ENCODE results near the gene ITGA1. TPM values are rescaled to one million over a fixed set of nuclear protein-coding genes. Genes with fewer than 3 reads are reported as not detected.
A peak's percentile ranks its signal among the peaks of the same experiment; 100 is the strongest.

The ITGA1 gene
- total RNA-seq, 3 donors from 2014 or later, result 26.2 to 49.2 (median 36.6) TPM

GRCh38 chr5:52909192-52909591 lies 121.5 kb downstream of the ITGA1 start:
- H3K27me3 ChIP-seq, result no peaks in the 10 kb centered on the region
- no peak overlapping the region for H3K4me3 ChIP-seq
- TF ChIP-seq CTCF (IDR thresholded peaks at IDR 0.05) (no peak), POLR2AphosphoS5 (IDR thresholded peaks at IDR 0.05) (no peak), POLR2A (IDR thresholded peaks at IDR 0.05) (no peak)
- H3K36me3 ChIP-seq, result no peaks in the 10 kb centered on the region
- intact Hi-C loops (cut with DNase I; ENCODE audit: low total_unique reads), result loop anchor here (10.0 kb wide), 1 partner anchor 124 kb away; the partner anchor contains the start of genes ITGA1 and PELO
- H3K27ac ChIP-seq, result no peak overlapping the region
- H3K4me1 ChIP-seq, result no peaks in the 10 kb centered on the region
- no peaks in the 10 kb centered on the region for H3K9me3 ChIP-seq
- DNase-seq (ENCODE audit: low spot score in 2 of 2), result no peak

- TF ChIP-seq POLR2AphosphoS5 (IDR thresholded peaks at IDR 0.05) (no peak), POLR2A (IDR thresholded peaks at IDR 0.05) (no peak), CTCF (IDR thresholded peaks at IDR 0.05) (no peak)
- Histone ChIP-seq H3K27ac (peak overlapping the region in 1 of 2 donors; percentile 64), H3K36me3 (no peaks in the 10 kb centered on the region), H3K4me3 (no peak overlapping the region), H3K27me3 (no peaks in the 10 kb centered on the region), H3K9me3 (no peaks in the 10 kb centered on the region), H3K4me1 (no peaks in the 10 kb centered on the region)
- DNase-seq (ENCODE audit: low spot score in 2 of 2), result no peak
- intact Hi-C loops (cut with DNase I; ENCODE audit: low total_unique reads), result no loop called here
Observed at GRCh38 chr5:52910071-52910470, 122.4 kb downstream of the ITGA1 start.

DNA sequence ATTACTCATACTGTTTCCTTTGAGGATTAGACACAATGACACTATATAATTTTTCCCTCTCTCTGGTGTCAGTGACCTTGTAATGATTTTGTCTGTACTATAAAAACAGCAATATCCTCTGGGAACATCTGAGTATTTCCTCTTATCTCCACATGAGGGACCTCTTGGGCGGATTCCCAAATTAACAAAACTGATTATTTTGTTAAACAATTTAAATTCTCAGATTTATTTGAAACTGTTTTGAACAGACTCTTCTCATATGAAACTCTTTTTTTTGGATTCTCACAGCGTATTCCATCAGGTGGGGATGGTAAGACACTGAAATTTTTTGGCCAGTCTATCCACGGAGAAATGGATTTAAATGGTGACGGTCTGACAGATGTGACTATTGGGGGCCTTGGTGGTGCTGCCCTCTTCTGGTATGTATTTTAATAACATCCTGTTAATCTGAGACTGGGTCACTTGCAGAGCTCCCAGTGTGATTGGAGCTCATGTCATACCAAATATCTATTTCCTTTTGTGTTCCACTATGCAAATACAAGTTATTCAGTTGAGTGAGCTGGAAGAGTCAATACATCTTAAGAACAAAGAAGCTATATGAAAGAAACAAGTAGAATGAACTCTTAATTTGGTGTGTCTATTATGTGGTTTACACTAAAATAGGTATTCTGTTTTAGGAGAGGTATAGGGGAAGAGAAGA lies 127.6 kb downstream of the ITGA1 start:
- no peak for DNase-seq (ENCODE audit: low spot score in 2 of 2)
- Histone ChIP-seq H3K36me3 (no peaks in the 10 kb centered on the region), H3K27me3 (no peaks in the 10 kb centered on the region), H3K4me3 (peak overlapping the region in 2 of 3 donors; percentile 20), H3K9me3 (no peaks in the 10 kb centered on the region), H3K27ac (no peak overlapping the region), H3K4me1 (no peaks in the 10 kb centered on the region)
- intact Hi-C loops (cut with DNase I; ENCODE audit: low total_unique reads), result no loop called here
- TF ChIP-seq POLR2AphosphoS5 (IDR thresholded peaks at IDR 0.05) (no peak), CTCF (IDR thresholded peaks at IDR 0.05) (peak; percentile 18 to 75 (median 72)), POLR2A (IDR thresholded peaks at IDR 0.05) (no peak)

GRCh38 chr5:52920929-52921328 lies 133.2 kb downstream of the ITGA1 start:
- Histone ChIP-seq H3K27ac (no peak overlapping the region), H3K4me3 (no peak overlapping the region), H3K36me3 (no peaks in the 10 kb centered on the region), H3K27me3 (no peaks in the 10 kb centered on the region), H3K4me1 (no peaks in the 10 kb centered on the region), H3K9me3 (no peaks in the 10 kb centered on the region)
- TF ChIP-seq POLR2A (IDR thresholded peaks at IDR 0.05) (no peak), POLR2AphosphoS5 (IDR thresholded peaks at IDR 0.05) (no peak), CTCF (IDR thresholded peaks at IDR 0.05) (no peak)
- intact Hi-C loops (cut with DNase I; ENCODE audit: low total_unique reads), result no loop called here
- no peak for DNase-seq (ENCODE audit: low spot score in 2 of 2)

DNA sequence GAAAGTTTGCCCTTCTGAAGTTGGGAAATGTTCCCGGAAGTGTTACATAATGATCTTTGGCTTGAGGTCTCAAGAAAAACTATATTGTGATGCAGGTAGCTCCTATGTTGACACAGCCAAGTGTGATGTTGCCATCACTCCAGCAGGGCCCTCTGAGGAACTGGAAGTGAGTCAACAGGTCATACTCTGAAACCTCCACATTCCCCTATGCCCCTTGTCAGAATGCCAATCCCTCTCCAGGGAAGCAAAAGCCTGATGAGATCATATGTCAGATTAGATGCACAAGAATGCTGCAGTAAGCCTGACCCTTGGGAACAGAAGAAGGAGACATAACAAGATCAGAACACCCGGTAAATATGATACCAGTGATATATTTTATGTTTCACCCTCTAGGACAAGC lies 134.7 kb downstream of the ITGA1 start:
- Histone ChIP-seq H3K4me1 (no peaks in the 10 kb centered on the region), H3K27me3 (no peaks in the 10 kb centered on the region), H3K36me3 (no peaks in the 10 kb centered on the region), H3K4me3 (no peak overlapping the region), H3K27ac (no peak overlapping the region), H3K9me3 (no peaks in the 10 kb centered on the region)
- intact Hi-C loops (cut with DNase I; ENCODE audit: low total_unique reads), result no loop called here
- no peak for DNase-seq (ENCODE audit: low spot score in 2 of 2)
- no peak for TF ChIP-seq POLR2A (IDR thresholded peaks at IDR 0.05)
- no peak for TF ChIP-seq CTCF (IDR thresholded peaks at IDR 0.05)
- no peak for TF ChIP-seq POLR2AphosphoS5 (IDR thresholded peaks at IDR 0.05)

Data from breast epithelium (tissue), 4 donors.